ENCODE measurements around the gene EDEM3. TPM values are rescaled to one million over a fixed set of nuclear protein-coding genes. Genes with fewer than 3 reads are reported as not detected.

The EDEM3 gene, protein sequence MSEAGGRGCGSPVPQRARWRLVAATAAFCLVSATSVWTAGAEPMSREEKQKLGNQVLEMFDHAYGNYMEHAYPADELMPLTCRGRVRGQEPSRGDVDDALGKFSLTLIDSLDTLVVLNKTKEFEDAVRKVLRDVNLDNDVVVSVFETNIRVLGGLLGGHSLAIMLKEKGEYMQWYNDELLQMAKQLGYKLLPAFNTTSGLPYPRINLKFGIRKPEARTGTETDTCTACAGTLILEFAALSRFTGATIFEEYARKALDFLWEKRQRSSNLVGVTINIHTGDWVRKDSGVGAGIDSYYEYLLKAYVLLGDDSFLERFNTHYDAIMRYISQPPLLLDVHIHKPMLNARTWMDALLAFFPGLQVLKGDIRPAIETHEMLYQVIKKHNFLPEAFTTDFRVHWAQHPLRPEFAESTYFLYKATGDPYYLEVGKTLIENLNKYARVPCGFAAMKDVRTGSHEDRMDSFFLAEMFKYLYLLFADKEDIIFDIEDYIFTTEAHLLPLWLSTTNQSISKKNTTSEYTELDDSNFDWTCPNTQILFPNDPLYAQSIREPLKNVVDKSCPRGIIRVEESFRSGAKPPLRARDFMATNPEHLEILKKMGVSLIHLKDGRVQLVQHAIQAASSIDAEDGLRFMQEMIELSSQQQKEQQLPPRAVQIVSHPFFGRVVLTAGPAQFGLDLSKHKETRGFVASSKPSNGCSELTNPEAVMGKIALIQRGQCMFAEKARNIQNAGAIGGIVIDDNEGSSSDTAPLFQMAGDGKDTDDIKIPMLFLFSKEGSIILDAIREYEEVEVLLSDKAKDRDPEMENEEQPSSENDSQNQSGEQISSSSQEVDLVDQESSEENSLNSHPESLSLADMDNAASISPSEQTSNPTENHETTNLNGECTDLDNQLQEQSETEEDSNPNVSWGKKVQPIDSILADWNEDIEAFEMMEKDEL
- total RNA-seq (20.9 and 23.1 TPM in 2 replicates), polyA plus RNA-seq (4.3 and 6.2 TPM in 2 replicates), polyA minus RNA-seq (18.9 and 24.2 TPM in 2 replicates)
- total RNA-seq (2013): 28.8 TPM

DNA sequence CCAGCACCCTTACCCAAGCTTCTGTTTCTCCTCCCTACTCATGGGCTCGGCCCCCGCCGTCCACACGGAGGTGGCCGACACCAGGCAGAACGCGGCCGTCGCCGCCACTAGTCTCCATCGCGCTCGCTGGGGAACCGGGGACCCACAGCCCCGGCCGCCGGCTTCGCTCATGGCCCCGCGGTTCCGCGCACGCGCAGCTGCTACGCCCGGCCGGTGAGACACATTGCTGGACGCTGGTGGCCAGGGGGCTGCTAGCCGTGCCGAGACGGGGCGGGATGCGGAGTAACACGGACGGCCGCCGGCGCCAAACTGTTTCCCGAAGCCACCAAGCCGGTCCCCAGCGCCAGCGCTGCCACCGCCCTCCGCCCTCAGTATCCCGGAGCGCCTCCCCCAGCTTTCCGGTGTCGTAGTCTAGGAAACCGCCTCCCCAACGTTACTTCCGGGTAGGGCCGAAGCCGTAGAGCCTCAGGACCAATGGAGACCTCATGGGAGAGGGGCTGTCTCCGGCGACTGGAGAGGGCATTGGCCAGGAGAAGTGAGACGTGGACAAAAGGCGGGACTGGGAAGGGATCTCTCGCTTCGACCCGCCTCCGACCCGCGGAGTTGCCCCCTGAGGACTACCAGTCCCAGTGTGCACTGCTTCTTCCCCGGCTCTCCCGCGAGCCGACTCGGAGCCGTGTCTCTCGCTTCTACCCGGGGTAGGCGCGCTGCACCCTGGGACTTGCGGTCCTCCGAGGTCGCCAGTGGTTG lies at the start of gene EDEM3:
TSS of gene EDEM3 (minus strand) at position 383 of the 750 bp plus-strand sequence. CDS start at position 171, 212 bp downstream.
- Histone ChIP-seq H3K4me2 (replicated peaks; ENCODE audit: low read depth, low read length, poor library complexity, severe bottlenecking) (peak within 1 kb of the TSS; percentile 93), H3K79me2 (ENCODE audit: control insufficient read depth, insufficient read depth, low read length) (peaks cover 32% of the 10 kb centered on the region), H3K36me3 (replicated peaks in 1 of 2; ENCODE audit: control extremely low read depth in 1 of 2, control insufficient read depth in 1 of 2, extremely low read depth in 1 of 2, insufficient read depth in 2 of 2, low read length in 1 of 2) (no peaks in the 10 kb centered on the region), H3K9ac (ENCODE audit: low read length) (peak within 1 kb of the TSS; percentile 89), H4K20me1 (ENCODE audit: control insufficient read depth, insufficient read depth, low read length, poor library complexity, severe bottlenecking) (no peaks in the 10 kb centered on the region), H3K27me3 (replicated peaks in 1 of 4; ENCODE audit: control extremely low read depth in 1 of 4, control insufficient read depth in 3 of 4, insufficient read depth in 4 of 4, low read length in 3 of 4) (peaks cover 0 to 7% (median 1%) of the 10 kb centered on the region in 4 experiments), H2AFZ (ENCODE audit: insufficient read depth, low read depth, low read length, poor library complexity, severe bottlenecking) (peak within 1 kb of the TSS; percentile 93), H3K4me1 (ENCODE audit: control insufficient read depth in 2 of 2, insufficient read depth in 2 of 2, low read length in 2 of 2) (peaks cover 16% of the 10 kb centered on the region in 2 donors), H3K9me3 (ENCODE audit: control extremely low read depth in 1 of 3, control insufficient read depth in 2 of 3, insufficient read depth in 1 of 3, low read length in 2 of 3) (no peaks in the 10 kb centered on the region), H3K27ac (ENCODE audit: low read length in 2 of 2) (peak within 1 kb of the TSS; percentile 68 to 86), H3K4me3 (ENCODE audit: control extremely low read depth in 1 of 5, extremely low read depth in 1 of 5, insufficient read depth in 1 of 5, low read depth in 2 of 5, low read length in 4 of 5) (peak within 1 kb of the TSS; percentile 76 to 98 (median 93))
- Mint-ChIP-seq H3K9me3 (ENCODE audit: insufficient read depth) (no peaks in the 10 kb centered on the region), H3K27me3 (peaks cover 9% of the 10 kb centered on the region), H3K27ac (peak within 1 kb of the TSS; percentile 94), H3K4me3 (peak within 1 kb of the TSS; percentile 95), H3K4me1 (peaks cover 26% of the 10 kb centered on the region)
- intact Hi-C loops (cut with micrococcal nuclease): loop anchor here (1.0 to 10.0 kb wide), 9 partner anchors 220 to 1732 kb away; partner anchors contain the start of genes ARPC5, IVNS1ABP, LAMC1 and NIBAN1
- DNase-seq: peak; percentile 98
- ChIA-PET CTCF (interaction anchor here (0.6 to 1.6 kb wide), 5 partner anchors 34 to 940 kb away, joined by 3 to 5 read pairs (median 4); no protein-coding TSS in a partner anchor), POLR2A (interaction anchor here (0.6 to 2.2 kb wide), 3 partner anchors 291 to 1620 kb away, joined by 3 to 9 read pairs (median 4); partner anchors contain the start of genes RNF2, SWT1 and TPR)
- peak; percentile 94 for ATAC-seq (ENCODE audit: low read depth)
- no peak for TF ChIP-seq EZH2 (IDR thresholded peaks at IDR 0.05; ENCODE audit: borderline replicate concordance, insufficient read depth, low read depth, low read length, poor library complexity, severe bottlenecking)
- TF ChIP-seq, protein P1, sequence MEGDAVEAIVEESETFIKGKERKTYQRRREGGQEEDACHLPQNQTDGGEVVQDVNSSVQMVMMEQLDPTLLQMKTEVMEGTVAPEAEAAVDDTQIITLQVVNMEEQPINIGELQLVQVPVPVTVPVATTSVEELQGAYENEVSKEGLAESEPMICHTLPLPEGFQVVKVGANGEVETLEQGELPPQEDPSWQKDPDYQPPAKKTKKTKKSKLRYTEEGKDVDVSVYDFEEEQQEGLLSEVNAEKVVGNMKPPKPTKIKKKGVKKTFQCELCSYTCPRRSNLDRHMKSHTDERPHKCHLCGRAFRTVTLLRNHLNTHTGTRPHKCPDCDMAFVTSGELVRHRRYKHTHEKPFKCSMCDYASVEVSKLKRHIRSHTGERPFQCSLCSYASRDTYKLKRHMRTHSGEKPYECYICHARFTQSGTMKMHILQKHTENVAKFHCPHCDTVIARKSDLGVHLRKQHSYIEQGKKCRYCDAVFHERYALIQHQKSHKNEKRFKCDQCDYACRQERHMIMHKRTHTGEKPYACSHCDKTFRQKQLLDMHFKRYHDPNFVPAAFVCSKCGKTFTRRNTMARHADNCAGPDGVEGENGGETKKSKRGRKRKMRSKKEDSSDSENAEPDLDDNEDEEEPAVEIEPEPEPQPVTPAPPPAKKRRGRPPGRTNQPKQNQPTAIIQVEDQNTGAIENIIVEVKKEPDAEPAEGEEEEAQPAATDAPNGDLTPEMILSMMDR (IDR thresholded peaks at IDR 0.05): no peak
- WGBS (ENCODE audit: insufficient coverage): under 1% methylated on average over 75 of the region's 76 CpGs
